NCI-H526 (cell line): Measurements from ENCODE around the gene TTLL12.
"Not testable (repeated sequence)": the region's sequence is repeated elsewhere in the genome, so short reads cannot be mapped to it uniquely, and the experiment has no call there.

Experiments
- DNase-seq, 2 experiments: peaks; one replicate each; lab custom pipeline; 2025; lab: John Stamatoyannopoulos, UW

Gene TTLL12

DNA sequence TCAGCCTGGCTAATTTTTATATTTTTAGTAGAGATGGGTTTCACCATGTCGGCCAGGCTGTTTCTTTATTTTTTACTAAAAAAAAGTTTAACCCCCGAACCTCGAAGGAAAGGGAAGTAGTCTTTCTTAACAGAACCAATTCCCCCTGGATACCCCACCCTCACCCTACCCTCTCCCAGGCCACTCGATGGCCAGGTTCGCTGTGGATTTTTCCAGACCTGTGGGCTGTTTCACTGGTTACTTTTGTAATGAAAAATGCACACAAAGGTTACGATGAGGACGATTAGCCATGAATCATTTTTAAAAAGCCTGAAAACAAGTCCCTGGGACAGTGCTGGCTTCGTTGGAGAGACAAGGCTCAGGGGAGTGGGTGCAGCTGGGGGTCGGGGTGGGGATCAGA, 33.0 kb downstream of the TTLL12 start:
- DNase-seq: no peak

- DNase-seq: peak in 1 of 2 experiments; percentile 60
These were observed 34.4 kb downstream of the TTLL12 start for GRCh38 chr22:43152357-43153071.

DNA sequence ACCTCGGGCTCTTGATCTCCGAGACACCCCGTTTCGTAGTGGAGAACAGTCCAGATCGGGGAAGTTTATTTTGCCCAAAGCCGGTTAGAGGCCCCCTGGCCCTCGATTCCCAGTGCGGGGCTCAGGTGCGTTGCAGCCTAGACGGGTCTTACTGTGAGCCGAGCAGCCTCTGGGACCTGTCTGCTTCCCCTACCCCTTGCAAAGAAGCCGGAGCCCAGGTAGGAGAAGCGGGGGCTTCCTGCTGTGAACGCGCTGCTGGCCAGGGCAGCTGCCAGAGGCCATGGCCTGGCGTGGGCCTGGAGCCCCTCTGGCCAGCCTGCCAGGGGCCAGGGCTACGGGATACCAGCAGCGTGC, 35.0 kb downstream of the TTLL12 start:
- peak in 1 of 2 experiments; percentile 48 for DNase-seq

DNA sequence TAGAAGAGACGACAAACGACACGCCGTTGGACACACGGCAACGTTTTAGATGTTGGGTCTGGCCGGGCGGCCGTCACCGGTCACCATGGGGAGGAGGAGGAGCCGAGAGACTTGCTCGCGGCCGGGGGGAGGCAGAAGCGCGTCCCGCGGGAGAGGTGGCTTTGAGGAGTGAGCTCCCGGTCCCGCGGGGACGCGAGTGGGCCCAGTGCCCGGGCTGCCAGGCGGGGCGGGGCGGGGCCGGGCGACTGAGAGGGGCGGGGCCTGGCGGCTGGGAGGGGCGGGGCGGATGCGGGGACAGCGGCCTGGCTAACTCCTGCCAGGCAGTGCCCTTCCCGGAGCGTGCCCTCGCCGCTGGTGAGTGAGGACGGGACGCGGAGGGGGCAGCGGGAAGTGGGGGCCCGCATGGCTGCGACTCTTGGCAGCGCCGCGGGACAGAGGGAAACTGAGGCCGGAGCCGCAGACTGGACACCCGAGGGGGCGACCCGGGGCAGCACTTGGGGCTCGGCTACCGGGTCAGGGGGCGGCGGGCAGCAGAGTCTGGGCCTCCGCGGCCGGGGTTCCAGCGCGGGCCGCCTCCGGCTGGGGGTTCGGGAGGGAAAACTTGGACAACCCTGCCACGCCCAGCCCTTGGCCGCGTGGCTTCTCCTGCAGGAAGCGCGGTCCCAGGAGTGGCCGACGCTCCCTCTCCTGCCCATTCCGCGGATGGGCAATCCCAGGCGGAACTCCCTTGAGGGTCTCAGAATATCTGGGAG, 35.5 kb downstream of the TTLL12 start, which contains the start of gene TSPO:
Gene TSPO, plus strand, starts transcription at position 309 of the 752 bp plus-strand sequence. CDS start 7,680 bp downstream, outside the sequence.
- peak in 1 of 2 experiments; percentile 44 for DNase-seq

DNA sequence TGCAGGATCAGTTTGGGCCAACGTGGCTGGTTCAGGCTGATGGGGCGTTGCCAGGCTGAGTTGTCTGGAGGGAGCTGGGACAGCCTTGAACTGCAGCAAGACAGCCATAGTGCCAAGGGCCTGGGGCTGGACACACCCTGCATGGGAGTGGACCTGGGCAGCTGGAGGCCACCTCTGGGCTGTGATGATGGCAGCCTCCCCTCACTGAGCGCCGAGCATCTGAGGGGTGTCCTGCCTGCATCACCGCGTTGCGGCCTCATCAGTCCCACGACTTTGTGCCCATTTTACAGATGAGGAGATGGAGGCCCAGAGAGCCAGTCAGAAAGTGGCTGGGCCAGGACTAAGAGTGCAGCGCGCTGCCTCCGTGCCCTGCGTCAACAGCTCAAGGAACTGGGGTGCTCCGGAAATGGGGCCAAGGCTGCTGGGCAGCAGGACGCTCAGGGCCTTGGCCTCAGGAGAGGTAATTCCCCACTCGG, 36.2 kb downstream of the TTLL12 start:
- DNase-seq: no peak

DNA sequence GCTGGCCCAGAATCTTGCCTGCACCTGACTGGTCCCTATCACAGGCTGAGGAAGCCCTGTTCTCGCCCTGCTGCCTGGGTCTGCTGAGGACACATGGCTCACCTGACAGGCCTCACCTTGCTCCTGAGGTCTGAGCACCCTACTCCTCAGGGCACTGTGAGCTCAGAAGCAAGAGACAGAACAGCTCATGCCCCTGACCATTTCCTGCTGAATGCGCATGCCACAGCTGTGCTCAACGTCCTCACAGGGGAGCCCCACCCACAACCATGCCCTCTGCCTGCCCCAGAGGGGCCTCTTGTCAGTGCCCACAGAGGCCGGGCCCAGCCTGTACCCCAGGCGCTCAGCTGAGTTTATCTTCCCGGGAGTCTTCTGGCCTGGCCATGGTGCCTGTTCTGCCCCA, 38.4 kb downstream of the TTLL12 start:
- no peak for DNase-seq

DNA sequence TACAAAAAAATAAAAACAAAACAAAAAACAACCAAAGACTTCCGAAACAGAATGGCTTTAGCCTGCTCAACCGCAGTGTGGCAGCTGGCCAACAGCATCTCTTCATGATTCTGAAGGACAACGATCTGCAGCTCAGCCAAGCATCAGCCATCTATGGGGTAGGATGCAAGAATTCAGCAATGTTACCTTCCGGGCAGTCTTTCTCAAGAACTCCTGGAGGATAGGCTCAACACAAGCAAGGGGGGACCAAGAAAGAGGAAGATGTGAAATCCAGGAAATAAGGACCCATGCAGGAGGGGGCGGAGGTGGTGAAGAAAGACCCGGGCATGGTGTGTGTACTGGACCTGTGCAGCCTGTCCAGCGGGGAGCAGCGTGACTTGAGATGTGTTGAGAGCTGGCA, 39.1 kb downstream of the TTLL12 start:
- DNase-seq: no peak

DNA sequence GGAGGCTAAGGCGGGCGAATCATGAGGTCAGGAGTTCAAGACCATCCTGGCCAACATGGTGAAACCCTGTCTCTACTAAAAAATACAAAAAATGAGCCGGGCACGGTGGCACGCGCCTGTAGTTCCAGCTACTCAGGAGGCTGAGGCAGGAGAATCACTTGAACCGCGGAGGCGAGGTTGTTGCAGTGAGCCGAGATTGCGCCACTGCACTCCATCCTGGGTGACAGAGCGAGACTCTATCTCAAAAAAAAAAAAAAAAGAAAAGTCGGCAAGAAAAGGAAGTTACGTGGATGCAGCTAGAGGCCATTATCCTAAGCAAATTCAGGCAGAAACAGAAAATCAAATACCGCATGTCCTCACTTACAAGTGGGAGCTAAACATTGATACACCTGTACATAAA, 40.6 kb downstream of the TTLL12 start:
- DNase-seq: not testable (repeated sequence)

DNA sequence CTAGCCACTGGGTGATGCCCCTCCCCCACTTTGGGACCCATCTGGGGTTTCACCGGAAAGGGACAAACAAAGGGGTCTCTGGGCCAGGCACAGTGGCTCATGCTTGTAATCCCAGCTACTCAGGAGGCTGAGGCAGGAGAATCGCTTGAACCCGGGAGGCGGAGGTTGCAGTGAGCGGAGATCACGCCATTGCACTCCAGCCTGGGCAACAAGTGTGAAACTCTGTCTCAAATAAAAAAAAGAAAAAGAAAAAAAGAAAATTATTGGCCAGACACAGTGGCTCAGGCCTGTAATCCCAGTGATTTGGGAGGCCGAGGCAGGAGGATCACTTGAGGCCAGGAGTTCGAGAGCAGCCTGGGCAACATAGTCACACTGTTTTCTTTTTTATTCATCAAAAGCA, 41.6 kb downstream of the TTLL12 start:
- DNase-seq: not testable (repeated sequence)

GRCh38 chr22:43144949-43145348, 42.0 kb downstream of the TTLL12 start:
- no peak for DNase-seq

- DNase-seq: peak; percentile 22 to 82
These were observed 43.9 kb downstream of the TTLL12 start, which contains the start of gene MCAT for GRCh38 chr22:43142880-43143562. TSS of gene MCAT (minus strand) at chr22:43143398. CDS start at chr22:43143348, 50 bp downstream.

DNA sequence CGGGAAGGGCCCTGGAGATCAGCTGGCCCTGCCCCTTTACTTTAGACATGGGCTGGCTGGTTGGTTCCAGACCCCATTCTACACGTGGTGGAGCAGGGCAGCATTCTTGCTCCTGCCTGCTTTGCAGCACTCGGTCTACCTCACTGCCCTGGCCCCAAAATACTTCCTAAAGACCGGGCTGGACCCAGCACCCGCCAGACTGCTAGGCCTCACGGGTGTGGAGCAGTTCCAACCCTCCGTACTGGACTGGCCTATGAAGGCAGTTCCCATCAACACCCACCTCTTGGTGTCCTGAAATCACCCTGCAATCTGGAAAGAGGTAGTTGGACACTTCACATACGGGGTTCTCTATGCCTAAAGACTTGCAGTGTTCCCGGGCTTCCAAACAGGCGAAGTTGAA, 50.1 kb downstream of the TTLL12 start:
- no peak for DNase-seq

- DNase-seq: peak; percentile 20 to 44
These were observed 50.7 kb downstream of the TTLL12 start for GRCh38 chr22:43136255-43136654.

GRCh38 chr22:43135565-43135964, 51.4 kb downstream of the TTLL12 start:
- no peak for DNase-seq

- no peak for DNase-seq
These were observed 52.4 kb downstream of the TTLL12 start for GRCh38 chr22:43134553-43134952.

DNA sequence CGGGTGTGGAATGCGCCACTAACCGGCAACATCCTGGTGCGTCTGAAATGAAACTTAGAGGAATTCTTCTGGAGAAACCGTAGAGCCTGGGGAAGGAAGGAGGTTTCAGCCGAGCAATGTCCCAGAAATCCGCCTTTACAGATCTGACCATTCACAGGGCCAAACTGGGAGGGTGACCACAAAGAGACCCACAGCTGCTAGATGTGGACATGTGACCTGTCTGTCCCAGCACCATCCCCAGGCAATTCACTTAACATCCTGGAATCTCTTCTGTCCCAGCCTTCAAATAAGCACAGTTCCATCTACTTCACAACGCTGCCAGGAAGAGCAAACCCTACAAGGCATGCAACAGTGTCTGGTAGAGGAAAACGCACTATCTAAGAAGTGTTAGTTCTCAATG, 53.5 kb downstream of the TTLL12 start:
- DNase-seq: no peak

GRCh38 chr22:43131773-43132501, 55.0 kb downstream of the TTLL12 start:
- no peak for DNase-seq

DNA sequence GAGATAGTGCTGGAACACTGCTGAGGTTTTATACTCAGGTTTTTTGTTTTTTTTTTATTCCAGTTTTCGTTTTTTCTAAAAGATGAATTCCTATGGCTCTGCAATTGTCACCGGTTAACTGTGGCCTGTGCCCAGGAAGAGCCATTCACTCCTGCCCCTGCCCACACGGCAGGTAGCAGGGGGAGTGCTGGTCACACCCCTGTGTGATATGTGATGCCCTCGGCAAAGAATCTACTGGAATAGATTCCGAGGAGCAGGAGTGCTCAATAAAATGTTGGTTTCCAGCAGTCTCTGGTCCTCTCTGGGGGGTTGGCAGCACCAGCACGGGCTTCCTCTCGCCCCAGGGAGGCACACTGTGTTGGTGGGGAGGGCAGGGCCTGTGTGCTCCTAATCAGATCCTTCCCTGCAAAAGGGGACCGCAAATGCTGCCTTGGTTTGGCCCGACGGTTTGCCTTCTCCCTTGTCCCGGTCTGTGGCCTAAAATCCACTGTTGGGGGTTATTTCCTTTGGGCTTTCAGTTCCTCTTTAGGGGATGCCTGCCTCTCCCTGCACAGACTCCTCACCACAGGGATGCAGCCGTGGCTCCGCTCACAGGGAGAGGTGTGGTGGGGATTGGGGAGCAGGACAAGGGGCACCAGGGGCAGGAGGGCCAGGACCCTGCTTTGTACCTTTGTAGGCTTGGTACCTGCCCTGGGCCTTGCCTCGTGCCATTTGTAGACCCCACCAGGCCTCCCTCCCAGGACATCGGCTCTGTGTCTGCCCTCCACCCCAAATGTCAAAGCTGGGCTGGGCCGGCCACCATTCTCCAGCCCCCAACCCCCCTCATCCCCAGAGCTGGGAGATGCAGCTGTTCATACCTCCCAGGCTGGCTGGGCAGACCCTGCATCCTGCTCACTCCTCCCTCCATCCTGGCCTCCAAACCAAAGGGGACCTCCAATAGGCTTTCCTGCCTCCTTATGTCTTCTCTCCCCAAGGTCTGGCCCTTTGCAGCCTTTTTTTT, 57.2 kb downstream of the TTLL12 start:
- DNase-seq: no peak

DNA sequence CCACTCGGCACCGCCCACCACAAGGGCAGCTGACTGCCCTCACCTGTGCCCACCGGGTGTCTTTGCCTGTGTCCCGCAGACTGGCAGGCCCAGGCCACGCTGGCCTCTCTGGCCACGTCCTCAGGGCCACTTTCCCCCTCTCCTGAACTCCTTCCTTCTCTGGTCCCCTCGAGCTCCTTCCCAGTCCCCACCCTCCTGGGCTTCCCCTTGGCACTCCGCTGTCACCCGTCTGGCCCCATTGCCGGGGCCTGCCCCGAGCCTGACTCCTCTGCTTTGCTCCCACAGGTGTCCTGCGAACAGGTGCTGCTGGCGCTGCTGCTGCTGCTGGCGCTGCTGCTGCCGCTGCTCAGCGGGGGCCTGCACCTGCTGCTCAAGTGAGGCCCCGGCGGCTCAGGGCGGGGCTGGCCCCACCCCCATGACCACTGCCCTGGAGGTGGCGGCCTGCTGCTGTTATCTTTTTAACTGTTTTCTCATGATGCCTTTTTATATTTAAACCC, 58.0 kb downstream of the TTLL12 start:
- peak; percentile 15 to 72 for DNase-seq

- DNase-seq: no peak
These were observed 58.8 kb downstream of the TTLL12 start for GRCh38 chr22:43128116-43128515.
